Mammary epithelial cell (primary cell): ENCODE data around the gene CISD3.

ENCODE experiments used
- CTCF ChIP-seq, 2 donors: IDR thresholded peaks in 1 of 2; conservative IDR thresholded peaks in 1 of 2; 2 replicates each; pipeline ENCODE4 v1.5.1; 2011 to 2012; ENCODE audit warnings: inconsistent platforms in 2 of 2, low read length in 2 of 2, mild to moderate bottlenecking in 2 of 2, control low read depth in 1 of 2, low read depth in 1 of 2; ENCODE audit not compliant: insufficient read depth in 1 of 2; ENCODE audit errors: extremely low read depth in 1 of 2
- EZH2 ChIP-seq: IDR thresholded peaks from 2 replicates; pipeline ENCODE4 v1.6.1; 2012; ENCODE audit warnings: low read length, inconsistent platforms, borderline replicate concordance

GRCh38 chr17:38703742-38704605 lies 26.2 kb upstream of the CISD3 start:
- TF ChIP-seq CTCF (conservative IDR thresholded peaks at IDR 0.05 in 1 of 2, IDR thresholded peaks at IDR 0.05 in 1 of 2; ENCODE audit: extremely low read depth in 1 of 2, insufficient read depth in 1 of 2, low read depth in 1 of 2, low read length in 2 of 2), result no peak
- no peak for TF ChIP-seq EZH2
